Neutrophil (primary cell): ENCODE results near the gene TMEM181.
"Not testable (repeated sequence)": the region's sequence is repeated elsewhere in the genome, so short reads cannot be mapped to it uniquely, and the experiment has no call there.

ENCODE experiments used
- H3K27ac ChIP-seq: fragments of 200-600 bp; sonication (generic); 2 replicates; pipeline ENCODE4 v1.5.1; 2016; ENCODE audit warnings: mild to moderate bottlenecking, moderate library complexity
- H3K27me3 ChIP-seq: fragments of 200-600 bp; sonication (generic); 2 replicates; pipeline ENCODE4 v1.6.0; 2016; ENCODE audit warnings: mild to moderate bottlenecking
- H3K36me3 ChIP-seq: fragments of 200-600 bp; sonication (generic); 2 replicates; pipeline ENCODE4 v1.5.1; 2017
- H3K4me1 ChIP-seq, 2 experiments: fragments of 200-600 bp in 1 of 2; sonication (generic) in 1 of 2; 1 replicate in 1 of 2; 2 replicates in 1 of 2; pipeline versions ENCODE4 v1.5.1 to v1.6.1; 2013 to 2016; ENCODE audit warnings: low read depth in 1 of 2, low read length in 1 of 2, mild to moderate bottlenecking in 1 of 2, moderate library complexity in 1 of 2; ENCODE audit not compliant: control insufficient read depth in 1 of 2, insufficient read depth in 1 of 2
- H3K4me3 ChIP-seq, 2 experiments: fragments of 200-600 bp in 1 of 2; sonication (generic) in 1 of 2; 1 replicate in 1 of 2; 2 replicates in 1 of 2; pipeline ENCODE4 v1.5.1; 2013 to 2016; ENCODE audit warnings: low read depth in 1 of 2, low read length in 1 of 2, mild to moderate bottlenecking in 1 of 2, moderate library complexity in 1 of 2
- H3K9me3 ChIP-seq: fragments of 200-600 bp; sonication (generic); 2 replicates; pipeline ENCODE4 v1.5.1; 2016
- CTCF ChIP-seq: fragments of 200-600 bp; sonication (generic); IDR thresholded peaks from 2 replicates; pipeline ENCODE4 v1.5.1; 2016; ENCODE audit warnings: antibody characterized with exemption

The TMEM181 gene

DNA sequence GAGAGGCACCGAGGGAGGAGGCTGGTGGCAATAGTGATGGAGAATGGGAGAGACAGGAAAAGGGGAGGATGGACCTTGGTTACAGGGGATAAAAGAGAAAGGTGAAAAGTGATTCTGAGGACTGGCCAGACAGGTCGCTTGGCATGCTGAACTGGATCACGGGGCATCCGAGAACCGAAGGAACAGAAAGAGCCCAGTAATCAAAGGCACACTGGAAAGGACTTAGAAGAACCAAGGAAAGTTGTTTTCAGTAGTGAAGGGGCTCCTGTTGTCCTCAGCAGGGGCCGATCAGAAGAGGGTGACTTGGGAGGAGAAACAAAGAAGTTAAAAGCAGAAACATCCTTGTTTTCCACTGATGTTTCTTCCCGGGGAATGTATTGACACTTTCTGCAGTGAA, 108.8 kb downstream of the TMEM181 start:
- Histone ChIP-seq H3K36me3 (peaks cover 26% of the 10 kb centered on the region), H3K27ac (peak overlapping the region; percentile 97), H3K9me3 (no peaks in the 10 kb centered on the region), H3K4me1 (peaks cover 58 to 68% of the 10 kb centered on the region in 2 experiments), H3K4me3 (peak overlapping the region in 1 of 2 experiments; percentile 48), H3K27me3 (no peaks in the 10 kb centered on the region)
- no peak for TF ChIP-seq CTCF

- Histone ChIP-seq H3K4me3 (no peak overlapping the region), H3K4me1 (peaks cover 55 to 61% of the 10 kb centered on the region in 2 experiments), H3K27ac (peak overlapping the region; percentile 97), H3K27me3 (no peaks in the 10 kb centered on the region), H3K36me3 (peaks cover 21% of the 10 kb centered on the region), H3K9me3 (no peaks in the 10 kb centered on the region)
- TF ChIP-seq CTCF = no peak
Observed at GRCh38 chr6:158669145-158670035, 109.5 kb downstream of the TMEM181 start.

DNA sequence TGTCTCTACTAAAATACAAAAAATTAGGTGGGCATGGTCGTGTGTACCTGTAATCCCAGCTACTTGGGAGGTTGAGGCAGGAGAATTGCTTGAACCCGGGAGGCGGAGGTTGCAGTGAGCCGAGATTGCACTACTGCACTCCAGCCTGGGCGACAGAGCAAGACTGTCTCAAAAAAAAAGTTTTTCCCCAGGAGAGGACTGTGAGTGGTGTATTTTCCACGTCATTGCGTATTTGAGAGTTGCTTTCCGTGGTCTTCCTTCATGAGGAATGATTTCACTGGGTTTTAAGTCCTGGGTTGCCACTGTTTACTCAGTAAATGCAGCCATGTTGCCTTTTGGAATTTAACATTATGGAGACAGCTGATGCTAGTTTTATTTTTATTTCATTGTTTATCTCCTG, 112.2 kb downstream of the TMEM181 start:
- H3K27ac ChIP-seq, H3K27me3 ChIP-seq, H3K4me3 ChIP-seq, H3K9me3 ChIP-seq: not testable (repeated sequence)
- Histone ChIP-seq H3K36me3 (peaks cover 13% of the 10 kb centered on the region), H3K4me1 (peaks cover 27 to 33% of the 10 kb centered on the region in 2 experiments)

GRCh38 chr6:158672726-158673125, 112.8 kb downstream of the TMEM181 start:
- Histone ChIP-seq H3K36me3 (peaks cover 13% of the 10 kb centered on the region), H3K27me3 (no peaks in the 10 kb centered on the region), H3K4me3 (no peak overlapping the region), H3K27ac (no peak overlapping the region), H3K9me3 (no peaks in the 10 kb centered on the region), H3K4me1 (peaks cover 21 to 27% of the 10 kb centered on the region in 2 experiments)
- no peak for TF ChIP-seq CTCF

- no peaks in the 10 kb centered on the region for H3K9me3 ChIP-seq
- peaks cover 10% of the 10 kb centered on the region for H3K36me3 ChIP-seq
- H3K27me3 ChIP-seq = no peaks in the 10 kb centered on the region
- peaks cover 3 to 9% of the 10 kb centered on the region in 2 experiments for H3K4me1 ChIP-seq
- no peak for TF ChIP-seq CTCF
- no peak overlapping the region for H3K4me3 ChIP-seq
- H3K27ac ChIP-seq = no peak overlapping the region
Observed at GRCh38 chr6:158674342-158675131, 114.6 kb downstream of the TMEM181 start.

DNA sequence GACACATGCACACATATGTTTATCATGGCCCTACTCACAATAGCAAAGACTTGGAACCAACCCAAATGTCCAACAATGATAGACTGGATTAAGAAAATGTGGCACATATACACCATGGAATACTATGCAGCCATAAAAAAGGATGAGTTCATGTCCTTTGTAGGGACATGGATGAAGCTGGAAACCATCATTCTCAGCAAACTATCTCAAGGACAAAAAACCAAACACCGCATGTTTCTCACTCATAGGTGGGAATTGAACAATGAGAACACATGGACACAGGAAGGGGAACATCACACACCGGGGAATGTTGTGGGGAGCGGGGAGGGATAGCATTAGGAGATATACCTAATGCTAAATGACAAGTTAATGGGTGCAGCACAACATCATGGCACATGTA, 117.2 kb downstream of the TMEM181 start:
- not testable (repeated sequence) for H3K27me3 ChIP-seq, H3K36me3 ChIP-seq, H3K9me3 ChIP-seq, H3K4me1 ChIP-seq, H3K27ac ChIP-seq, H3K4me3 ChIP-seq
